Gastrocnemius medialis (tissue), 4 donors: ENCODE results near the gene GIPC3. TPM values are rescaled to one million over a fixed set of nuclear protein-coding genes. Genes with fewer than 3 reads are reported as not detected.

Experiments used
- ATAC-seq, 2 donors: fragments of 150-250 bp; one replicate each; pipeline ENCODE4 v1.9.1; 2016
- DNase-seq, 2 donors: peaks; one replicate each; pipeline ENCODE4 v3.0.0-alpha.2; 2019
- H3K27ac ChIP-seq, 4 donors: fragments of 200-600 bp; sonication (generic); 1 replicate in 1 of 4; 2 replicates in 3 of 4; pipeline ENCODE4 v1.5.1; 2016 to 2018; ENCODE audit warnings: mild to moderate bottlenecking in 2 of 4, moderate library complexity in 1 of 4
- H3K27me3 ChIP-seq, 3 donors: fragments of 200-600 bp; sonication (generic) in 2 of 3; 1 replicate in 1 of 3; 2 replicates in 2 of 3; pipeline versions ENCODE4 v1.5.1 to v1.6.0; 2016 to 2019; ENCODE audit warnings: mild to moderate bottlenecking in 1 of 3, moderate library complexity in 1 of 3
- H3K36me3 ChIP-seq, 2 donors: fragments of 200-600 bp; sonication (generic) in 1 of 2; one replicate each; pipeline ENCODE4 v1.5.1; 2017 to 2018
- H3K4me1 ChIP-seq, 2 donors: fragments of 200-600 bp; sonication (generic) in 1 of 2; one replicate each; pipeline ENCODE4 v1.5.1; 2016 to 2017; ENCODE audit warnings: mild to moderate bottlenecking in 2 of 2
- H3K4me3 ChIP-seq, 4 donors: fragments of 200-600 bp; sonication (generic) in 3 of 4; 1 replicate in 1 of 4; 2 replicates in 3 of 4; pipeline ENCODE4 v1.5.1; 2016 to 2019; ENCODE audit warnings: mild to moderate bottlenecking in 2 of 4
- H3K9me3 ChIP-seq, 3 donors: fragments of 200-600 bp; sonication (generic) in 2 of 3; 1 replicate in 1 of 3; 2 replicates in 2 of 3; pipeline ENCODE4 v1.5.1; 2016 to 2019
- POLR2A ChIP-seq, 2 donors: fragments of 450-650 bp; IDR thresholded peaks; one replicate each; pipeline ENCODE4 v1.6.1; 2017; ENCODE audit warnings: antibody characterized with exemption in 2 of 2, mild to moderate bottlenecking in 2 of 2, moderate library complexity in 2 of 2
- in situ Hi-C, 4 donors: fragments of 200-750 bp; cut with MboI; loops; one replicate each; pipeline versions ENCODE4 v1.15.0 to v1.8.0; 2017; ENCODE audit warnings: low sequenced_read_pairs in 4 of 4
- intact Hi-C: fragments of 100-400 bp; cut with DNase I; formaldehyde crosslinking; loops from one replicate; pipeline ENCODE4 v1.15.1; 2023; ENCODE audit warnings: low total_unique reads
- total RNA-seq, 4 donors: library from RNA; depleted of rRNA; stranded (reverse); fragments of >200 nt; gene quantifications; one replicate each; pipeline versions ENCODE4 v1.1.0 to v1.2.3, GENCODE V29; 2016
- TF ChIP-seq, protein P1 (sequence below), 5 experiments: fragments of 450-650 bp in 3 of 5; fragments of 200-600 bp in 2 of 5; sonication (generic) in 2 of 5; IDR thresholded peaks in 4 of 5; conservative IDR thresholded peaks in 1 of 5; 1 replicate in 4 of 5; 2 replicates in 1 of 5; pipeline ENCODE4 v1.5.1; 2016 to 2019; ENCODE audit warnings: antibody characterized with exemption in 5 of 5, mild to moderate bottlenecking in 3 of 5, moderate library complexity in 3 of 5

The GIPC3 gene, protein sequence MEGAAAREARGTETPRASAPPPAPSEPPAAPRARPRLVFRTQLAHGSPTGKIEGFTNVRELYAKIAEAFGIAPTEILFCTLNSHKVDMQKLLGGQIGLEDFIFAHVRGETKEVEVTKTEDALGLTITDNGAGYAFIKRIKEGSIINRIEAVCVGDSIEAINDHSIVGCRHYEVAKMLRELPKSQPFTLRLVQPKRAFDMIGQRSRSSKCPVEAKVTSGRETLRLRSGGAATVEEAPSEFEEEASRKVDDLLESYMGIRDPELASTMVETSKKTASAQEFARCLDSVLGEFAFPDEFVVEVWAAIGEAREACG
- total RNA-seq, result 1 to 10 TPM in 1 of 4 donors, under 1 TPM in 3; 0.15 to 1.1 (median 0.33) TPM

DNA sequence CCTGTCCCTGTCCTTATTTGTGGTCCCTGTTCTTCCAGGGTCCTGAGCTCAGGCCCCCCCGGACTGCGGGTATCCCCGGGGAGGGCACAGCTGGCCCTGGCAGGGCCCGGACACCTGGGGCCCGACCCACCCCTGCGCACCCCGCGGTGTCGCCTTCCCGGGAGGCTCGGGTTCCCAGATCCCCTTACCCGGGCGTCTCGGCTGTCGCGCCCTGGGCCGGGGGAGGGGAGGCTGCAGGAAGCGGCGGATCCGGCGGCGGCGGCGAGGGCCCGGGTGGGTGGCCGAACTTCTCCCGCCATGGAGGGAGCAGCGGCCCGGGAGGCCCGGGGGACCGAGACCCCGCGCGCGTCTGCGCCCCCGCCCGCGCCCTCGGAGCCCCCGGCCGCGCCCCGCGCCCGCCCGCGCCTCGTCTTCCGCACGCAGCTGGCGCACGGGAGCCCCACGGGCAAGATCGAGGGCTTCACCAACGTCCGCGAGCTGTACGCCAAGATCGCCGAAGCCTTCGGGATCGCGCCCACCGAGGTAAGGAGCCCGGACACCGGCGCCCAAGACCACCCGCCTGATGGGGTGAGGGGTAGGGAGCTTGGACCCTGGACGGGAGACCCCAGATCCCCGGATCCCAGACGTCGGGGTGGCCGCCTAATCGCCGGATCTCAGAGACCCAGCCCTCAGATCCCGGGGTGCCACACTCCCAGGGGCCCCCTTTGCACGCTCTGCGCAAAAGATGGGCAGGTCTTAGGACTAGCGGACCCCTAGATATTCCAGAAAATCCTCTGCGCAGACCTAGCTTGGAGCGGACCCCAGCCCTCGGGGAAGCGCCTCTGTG, at the start of gene GIPC3:
TSS of gene GIPC3 (plus strand) at position 178 of the 826 bp plus-strand sequence. CDS start at position 298, 120 bp downstream.
- no peaks in the 10 kb centered on the region for H3K36me3 ChIP-seq
- no peaks in the 10 kb centered on the region for H3K9me3 ChIP-seq
- peak within 1 kb of the TSS; percentile 16 to 50 (median 36) for H3K4me3 ChIP-seq
- in situ Hi-C loops (no loop called here), intact Hi-C loops (loop anchor here (2.0 kb wide), 1 partner anchor 33 kb away; no protein-coding TSS in a partner anchor)
- peaks cover 10 to 11% of the 10 kb centered on the region in 2 donors for H3K4me1 ChIP-seq
- peaks cover 12 to 15% (median 15%) of the 10 kb centered on the region in 3 donors for H3K27me3 ChIP-seq
- peak within 1 kb of the TSS in 1 of 4 donors; percentile 28 for H3K27ac ChIP-seq
- ATAC-seq (no peak), DNase-seq (no peak)
- TF ChIP-seq POLR2A (IDR thresholded peaks at IDR 0.05), result no peak
- TF ChIP-seq, protein P1, sequence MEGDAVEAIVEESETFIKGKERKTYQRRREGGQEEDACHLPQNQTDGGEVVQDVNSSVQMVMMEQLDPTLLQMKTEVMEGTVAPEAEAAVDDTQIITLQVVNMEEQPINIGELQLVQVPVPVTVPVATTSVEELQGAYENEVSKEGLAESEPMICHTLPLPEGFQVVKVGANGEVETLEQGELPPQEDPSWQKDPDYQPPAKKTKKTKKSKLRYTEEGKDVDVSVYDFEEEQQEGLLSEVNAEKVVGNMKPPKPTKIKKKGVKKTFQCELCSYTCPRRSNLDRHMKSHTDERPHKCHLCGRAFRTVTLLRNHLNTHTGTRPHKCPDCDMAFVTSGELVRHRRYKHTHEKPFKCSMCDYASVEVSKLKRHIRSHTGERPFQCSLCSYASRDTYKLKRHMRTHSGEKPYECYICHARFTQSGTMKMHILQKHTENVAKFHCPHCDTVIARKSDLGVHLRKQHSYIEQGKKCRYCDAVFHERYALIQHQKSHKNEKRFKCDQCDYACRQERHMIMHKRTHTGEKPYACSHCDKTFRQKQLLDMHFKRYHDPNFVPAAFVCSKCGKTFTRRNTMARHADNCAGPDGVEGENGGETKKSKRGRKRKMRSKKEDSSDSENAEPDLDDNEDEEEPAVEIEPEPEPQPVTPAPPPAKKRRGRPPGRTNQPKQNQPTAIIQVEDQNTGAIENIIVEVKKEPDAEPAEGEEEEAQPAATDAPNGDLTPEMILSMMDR (IDR thresholded peaks at IDR 0.05 in 4 of 5, conservative IDR thresholded peaks at IDR 0.05 in 1 of 5), result no peak

DNA sequence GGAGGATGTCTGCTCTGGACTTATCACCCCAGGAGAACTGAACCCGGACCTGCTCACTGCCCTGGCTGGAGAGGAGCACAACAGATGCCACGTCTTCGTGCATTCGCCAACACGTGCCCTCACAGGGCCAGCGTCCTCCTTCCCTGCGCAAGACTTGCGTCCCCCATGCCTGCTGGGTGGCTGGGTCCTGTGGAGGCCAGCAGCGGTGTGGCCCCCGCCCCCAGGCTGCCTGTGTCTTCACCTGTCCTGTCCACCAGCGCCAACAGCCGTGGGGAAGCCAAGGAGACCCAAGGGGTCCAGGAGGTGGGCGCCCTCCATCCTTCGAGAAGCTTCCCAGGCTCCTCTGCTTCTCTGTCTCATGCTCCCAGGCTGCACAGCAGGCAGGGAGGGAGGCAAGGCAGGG, 49.7 kb upstream of the GIPC3 start:
- Histone ChIP-seq H3K4me3 (no peak overlapping the region), H3K36me3 (peaks cover 0 to 52% of the 10 kb centered on the region in 2 donors), H3K27ac (no peak overlapping the region), H3K4me1 (no peaks in the 10 kb centered on the region), H3K9me3 (no peaks in the 10 kb centered on the region), H3K27me3 (no peaks in the 10 kb centered on the region)
- intact Hi-C loops, result no loop called here
- no peak for ATAC-seq
- no peak for DNase-seq
- in situ Hi-C loops, result no loop called here
- TF ChIP-seq POLR2A (IDR thresholded peaks at IDR 0.05), result no peak
- TF ChIP-seq, protein P1 (IDR thresholded peaks at IDR 0.05 in 4 of 5, conservative IDR thresholded peaks at IDR 0.05 in 1 of 5), result no peak

DNA sequence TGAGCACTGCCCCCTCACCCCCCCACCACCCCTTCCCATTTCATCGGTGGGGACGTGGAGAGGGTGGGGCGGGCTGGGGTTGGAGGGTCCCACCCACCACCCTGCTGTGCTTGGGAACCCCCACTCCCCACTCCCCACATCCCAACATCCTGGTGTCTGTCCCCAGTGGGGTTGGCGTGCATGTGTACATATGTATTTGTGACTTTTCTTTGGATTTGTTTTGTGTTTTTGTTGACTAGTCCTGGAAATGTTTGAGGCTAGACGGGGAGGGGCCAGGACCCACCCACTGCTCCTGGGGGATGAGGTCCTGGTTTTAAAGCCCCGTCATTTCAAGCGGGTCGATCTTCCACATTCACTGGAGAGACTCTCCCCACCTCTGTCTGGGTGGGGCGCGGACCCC, 49.3 kb upstream of the GIPC3 start:
- Histone ChIP-seq H3K9me3 (no peaks in the 10 kb centered on the region), H3K36me3 (peaks cover 0 to 52% of the 10 kb centered on the region in 2 donors), H3K27ac (no peak overlapping the region), H3K4me1 (no peaks in the 10 kb centered on the region), H3K4me3 (no peak overlapping the region), H3K27me3 (no peaks in the 10 kb centered on the region)
- in situ Hi-C loops (no loop called here), intact Hi-C loops (no loop called here)
- ATAC-seq (no peak), DNase-seq (no peak)
- no peak for TF ChIP-seq POLR2A (IDR thresholded peaks at IDR 0.05)
- TF ChIP-seq, protein P1 (IDR thresholded peaks at IDR 0.05 in 4 of 5, conservative IDR thresholded peaks at IDR 0.05 in 1 of 5), result no peak

DNA sequence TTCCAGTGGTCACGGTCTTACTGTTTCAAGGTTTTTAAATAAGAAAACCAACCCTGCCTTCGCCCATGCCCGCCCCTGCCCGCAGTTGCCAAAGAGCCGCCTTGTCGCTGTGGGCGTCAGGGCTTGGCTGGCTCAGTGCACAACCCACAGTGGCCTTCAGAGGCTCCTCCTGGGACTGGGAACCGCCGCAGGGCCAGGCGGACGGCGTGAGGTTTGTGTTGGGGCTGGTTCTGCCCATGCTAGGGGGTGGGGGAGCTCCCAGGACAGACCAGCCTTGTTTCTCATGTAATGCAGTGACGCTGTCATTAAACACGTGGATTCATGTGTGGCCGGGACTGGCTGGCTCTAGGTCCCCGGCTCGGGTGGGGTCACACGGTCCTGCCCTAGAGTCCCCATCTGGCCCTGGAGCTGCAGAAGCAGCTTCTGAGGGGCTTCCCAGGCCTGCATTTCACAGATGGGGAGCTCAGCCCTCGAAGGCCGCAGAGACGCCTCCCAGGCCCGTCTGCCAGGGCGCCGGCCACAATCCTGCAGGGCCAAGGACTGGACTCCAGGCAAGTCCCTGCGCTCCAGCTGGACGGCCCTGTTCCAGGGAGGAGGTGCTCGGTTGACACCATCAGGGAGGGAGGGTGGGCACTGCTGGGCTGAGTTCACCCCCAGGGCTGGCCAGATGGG, 48.7 kb upstream of the GIPC3 start:
- in situ Hi-C loops (no loop called here), intact Hi-C loops (no loop called here)
- peaks cover 0 to 46% of the 10 kb centered on the region in 2 donors for H3K36me3 ChIP-seq
- no peaks in the 10 kb centered on the region for H3K4me1 ChIP-seq
- H3K27me3 ChIP-seq, result no peaks in the 10 kb centered on the region
- no peaks in the 10 kb centered on the region for H3K9me3 ChIP-seq
- TF ChIP-seq, protein P1 (IDR thresholded peaks at IDR 0.05 in 4 of 5, conservative IDR thresholded peaks at IDR 0.05 in 1 of 5), result no peak
- no peak for TF ChIP-seq POLR2A (IDR thresholded peaks at IDR 0.05)
- no peak overlapping the region for H3K4me3 ChIP-seq
- DNase-seq, result no peak
- no peak overlapping the region for H3K27ac ChIP-seq
- no peak for ATAC-seq
